ENCODE results near the gene MIP. TPM values are rescaled to one million over a fixed set of nuclear protein-coding genes. Genes with fewer than 3 reads are reported as not detected.
A peak's percentile ranks its signal among the peaks of the same experiment; 100 is the strongest.
"Not testable (repeated sequence)": the region's sequence is repeated elsewhere in the genome, so short reads cannot be mapped to it uniquely, and the experiment has no call there.

Gene MIP
- total and polyA plus RNA-seq, 2 donors from 2014 or later = not detected

- H3K27ac ChIP-seq (ENCODE audit: low read depth in 2 of 2, low read length in 2 of 2); H3K9ac ChIP-seq (ENCODE audit: low read length in 3 of 3); H3K4me1 ChIP-seq (ENCODE audit: control insufficient read depth in 2 of 3, insufficient read depth in 2 of 3, low read depth in 1 of 3, low read length in 3 of 3); H3K27me3 ChIP-seq (ENCODE audit: control insufficient read depth, insufficient read depth, low read length); FAIRE-seq; H3K9me3 ChIP-seq (ENCODE audit: control insufficient read depth in 2 of 3, insufficient read depth in 1 of 3, low read length in 3 of 3); H3K4me3 ChIP-seq (ENCODE audit: low read length in 3 of 3); intact Hi-C loops (cut with DNase I); H3K36me3 ChIP-seq (ENCODE audit: control insufficient read depth in 2 of 3, insufficient read depth in 3 of 3, low read length in 3 of 3): not testable (repeated sequence)
- DNase-seq = peak in 1 of 5 donors; percentile 59
Observed at GRCh38 chr12:56493409-56494105, 39.1 kb upstream of the MIP start.

- FAIRE-seq = no peak
- no peak for DNase-seq
- Histone ChIP-seq H3K27ac (ENCODE audit: low read depth in 2 of 2, low read length in 2 of 2) (no peak overlapping the region), H3K4me3 (ENCODE audit: low read length in 3 of 3) (no peak overlapping the region), H3K4me1 (ENCODE audit: control insufficient read depth in 2 of 3, insufficient read depth in 2 of 3, low read depth in 1 of 3, low read length in 3 of 3) (peaks cover 0 to 10% (median 4%) of the 10 kb centered on the region in 3 donors), H3K36me3 (ENCODE audit: control insufficient read depth in 2 of 3, insufficient read depth in 3 of 3, low read length in 3 of 3) (no peaks in the 10 kb centered on the region), H3K27me3 (ENCODE audit: control insufficient read depth, insufficient read depth, low read length) (peaks cover 2% of the 10 kb centered on the region), H3K9ac (ENCODE audit: low read length in 3 of 3) (no peak overlapping the region), H3K9me3 (ENCODE audit: control insufficient read depth in 2 of 3, insufficient read depth in 1 of 3, low read length in 3 of 3) (no peaks in the 10 kb centered on the region)
- intact Hi-C loops (cut with DNase I) = no loop called here
- TF ChIP-seq CTCF (IDR thresholded peaks at IDR 0.05; ENCODE audit: borderline replicate concordance, extremely low read depth, insufficient read depth) = no peak
Observed at GRCh38 chr12:56490360-56490759, 35.9 kb upstream of the MIP start.

- Histone ChIP-seq H3K27me3 (ENCODE audit: control insufficient read depth, insufficient read depth, low read length) (peaks cover 2% of the 10 kb centered on the region), H3K9me3 (ENCODE audit: control insufficient read depth in 2 of 3, insufficient read depth in 1 of 3, low read length in 3 of 3) (no peaks in the 10 kb centered on the region), H3K4me3 (ENCODE audit: low read length in 3 of 3) (peak within 1 kb of the TSS; percentile 39 to 80 (median 65)), H3K9ac (ENCODE audit: low read length in 3 of 3) (peak within 1 kb of the TSS; percentile 26 to 55 (median 26)), H3K27ac (ENCODE audit: low read depth in 2 of 2, low read length in 2 of 2) (no peak within 1 kb of the TSS), H3K36me3 (ENCODE audit: control insufficient read depth in 2 of 3, insufficient read depth in 3 of 3, low read length in 3 of 3) (no peaks in the 10 kb centered on the region), H3K4me1 (ENCODE audit: control insufficient read depth in 2 of 3, insufficient read depth in 2 of 3, low read depth in 1 of 3, low read length in 3 of 3) (peaks cover 0 to 10% (median 4%) of the 10 kb centered on the region in 3 donors)
- FAIRE-seq (peak; percentile 11), DNase-seq (peak; percentile 82 to 92 (median 89))
- no peak for TF ChIP-seq CTCF (IDR thresholded peaks at IDR 0.05; ENCODE audit: borderline replicate concordance, extremely low read depth, insufficient read depth)
- intact Hi-C loops (cut with DNase I) = no loop called here
Observed at GRCh38 chr12:56488041-56488955, 33.8 kb upstream of the MIP start, which contains the start of gene GLS2. Gene GLS2 (minus strand): TSS chr12:56488161. CDS start chr12:56488118, 43 bp downstream.

Measured in kidney (tissue), 14 donors.